GM12878 (cell line): Measurements from ENCODE around the gene STEAP2. TPM values are rescaled to one million over a fixed set of nuclear protein-coding genes. Genes with fewer than 3 reads are reported as not detected.

Experiments used
- IKZF2 ChIP-seq, 2 experiments: fragments of 450-650 bp; IDR thresholded peaks; 2 replicates each; pipeline ENCODE4 v1.6.1; 2017; ENCODE audit warnings: mild to moderate bottlenecking in 2 of 2, moderate library complexity in 2 of 2
- IRF4 ChIP-seq: IDR thresholded peaks from 2 replicates; pipeline ENCODE4 v1.6.1; 2011; ENCODE audit warnings: low read depth, low read length
- KAT2A ChIP-seq: conservative IDR thresholded peaks from 2 replicates; pipeline ENCODE4 v1.6.1; 2011; ENCODE audit warnings: low read depth, low read length; ENCODE audit not compliant: control insufficient read depth
- RB1 ChIP-seq: fragments of 450-650 bp; formaldehyde crosslinking; IDR thresholded peaks from 2 replicates; pipeline ENCODE4 v1.6.1; 2017; ENCODE audit warnings: mild to moderate bottlenecking, borderline replicate concordance
- RBBP5 ChIP-seq: fragments of 200-600 bp; sonication (generic); conservative IDR thresholded peaks from 2 replicates; pipeline ENCODE4 v1.6.1; 2016
- SUZ12 ChIP-seq: fragments of 200-600 bp; sonication (generic); IDR thresholded peaks from one replicate; pipeline ENCODE4 v1.6.1; 2018; ENCODE audit warnings: antibody characterized with exemption, mild to moderate bottlenecking; ENCODE audit not compliant: unreplicated experiment
- ZBTB40 ChIP-seq: fragments of 450-650 bp; IDR thresholded peaks from 2 replicates; pipeline ENCODE4 v1.6.1; 2016; ENCODE audit warnings: mild to moderate bottlenecking, moderate library complexity, borderline replicate concordance
- polyA plus RNA-seq, 11 experiments: library from polyadenylated mRNA; depleted of rRNA in 4 of 11; unstranded in 6 of 11; stranded (reverse) in 5 of 11; fragments of >200 nt; fragmentation: Nextera tagmentation in 4 of 11; fragmentation: Illumina TruSeq in 1 of 11; extraction: Ambion mirVana in 4 of 11; extraction: Trizol in 1 of 11; gene quantifications; 1 replicate in 1 of 11; 2 replicates in 10 of 11; pipeline versions ENCODE4 v1.2.1 to v1.2.3, GENCODE V29; 2011 to 2016; ENCODE audit warnings: inconsistent platforms in 2 of 11, missing spikeins in 2 of 11, low read depth in 1 of 11
- total RNA-seq, 4 experiments: library from RNA; depleted of rRNA in 3 of 4; stranded (reverse); fragments of >200 nt in 3 of 4; fragmentation: Illumina TruSeq in 1 of 4; extraction: Trizol in 1 of 4; gene quantifications; 2 replicates each; pipeline versions ENCODE4 v1.2.1 to v1.2.3, GENCODE V29; 2013 to 2021
- TF ChIP-seq, protein P1 (sequence below): fragments of 150-350 bp; IDR thresholded peaks from 2 replicates; pipeline ENCODE4 v1.6.1; 2016; ENCODE audit warnings: low read depth, low read length
- TF ChIP-seq, protein P2 (sequence below): fragments of 450-650 bp; IDR thresholded peaks from 2 replicates; pipeline ENCODE4 v1.6.1; 2017; ENCODE audit warnings: low read depth, mild to moderate bottlenecking, moderate library complexity

STEAP2 gene
- total and polyA plus RNA-seq, 10 of the 15 experiments (the other 5 are each of a cell fraction or from before 2014, with no cell fraction given) = 0.64 to 17.6 (median 1.8) TPM

DNA sequence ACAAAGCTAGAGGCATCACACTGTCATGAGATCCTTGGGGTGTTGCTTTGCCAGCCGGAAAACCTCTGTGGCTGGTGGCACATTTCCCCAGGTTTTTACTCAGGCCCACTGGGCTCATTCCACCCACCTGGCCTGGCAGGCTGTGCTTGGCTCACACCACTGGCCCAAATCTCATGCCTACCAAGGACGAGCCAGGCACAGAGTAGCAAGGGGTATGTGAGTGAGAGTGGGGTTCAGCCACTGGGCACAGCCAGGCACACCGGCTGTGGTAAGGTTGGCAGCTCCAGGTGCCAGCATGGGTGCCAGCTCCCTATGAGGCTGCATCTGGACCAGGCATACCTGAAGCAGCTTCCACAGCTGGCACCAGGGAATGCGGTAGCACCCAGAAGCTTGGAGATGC is 35.9 kb upstream of the STEAP2 start (continued):
- TF ChIP-seq IKZF2 (IDR thresholded peaks at IDR 0.05) (no peak), IRF4 (no peak), SUZ12 (no peak), RB1 (no peak), ZBTB40 (no peak), RBBP5 (no peak), KAT2A (no peak)
- TF ChIP-seq, protein P1, sequence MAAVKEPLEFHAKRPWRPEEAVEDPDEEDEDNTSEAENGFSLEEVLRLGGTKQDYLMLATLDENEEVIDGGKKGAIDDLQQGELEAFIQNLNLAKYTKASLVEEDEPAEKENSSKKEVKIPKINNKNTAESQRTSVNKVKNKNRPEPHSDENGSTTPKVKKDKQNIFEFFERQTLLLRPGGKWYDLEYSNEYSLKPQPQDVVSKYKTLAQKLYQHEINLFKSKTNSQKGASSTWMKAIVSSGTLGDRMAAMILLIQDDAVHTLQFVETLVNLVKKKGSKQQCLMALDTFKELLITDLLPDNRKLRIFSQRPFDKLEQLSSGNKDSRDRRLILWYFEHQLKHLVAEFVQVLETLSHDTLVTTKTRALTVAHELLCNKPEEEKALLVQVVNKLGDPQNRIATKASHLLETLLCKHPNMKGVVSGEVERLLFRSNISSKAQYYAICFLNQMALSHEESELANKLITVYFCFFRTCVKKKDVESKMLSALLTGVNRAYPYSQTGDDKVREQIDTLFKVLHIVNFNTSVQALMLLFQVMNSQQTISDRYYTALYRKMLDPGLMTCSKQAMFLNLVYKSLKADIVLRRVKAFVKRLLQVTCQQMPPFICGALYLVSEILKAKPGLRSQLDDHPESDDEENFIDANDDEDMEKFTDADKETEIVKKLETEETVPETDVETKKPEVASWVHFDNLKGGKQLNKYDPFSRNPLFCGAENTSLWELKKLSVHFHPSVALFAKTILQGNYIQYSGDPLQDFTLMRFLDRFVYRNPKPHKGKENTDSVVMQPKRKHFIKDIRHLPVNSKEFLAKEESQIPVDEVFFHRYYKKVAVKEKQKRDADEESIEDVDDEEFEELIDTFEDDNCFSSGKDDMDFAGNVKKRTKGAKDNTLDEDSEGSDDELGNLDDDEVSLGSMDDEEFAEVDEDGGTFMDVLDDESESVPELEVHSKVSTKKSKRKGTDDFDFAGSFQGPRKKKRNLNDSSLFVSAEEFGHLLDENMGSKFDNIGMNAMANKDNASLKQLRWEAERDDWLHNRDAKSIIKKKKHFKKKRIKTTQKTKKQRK = no peak
- TF ChIP-seq, protein P2, sequence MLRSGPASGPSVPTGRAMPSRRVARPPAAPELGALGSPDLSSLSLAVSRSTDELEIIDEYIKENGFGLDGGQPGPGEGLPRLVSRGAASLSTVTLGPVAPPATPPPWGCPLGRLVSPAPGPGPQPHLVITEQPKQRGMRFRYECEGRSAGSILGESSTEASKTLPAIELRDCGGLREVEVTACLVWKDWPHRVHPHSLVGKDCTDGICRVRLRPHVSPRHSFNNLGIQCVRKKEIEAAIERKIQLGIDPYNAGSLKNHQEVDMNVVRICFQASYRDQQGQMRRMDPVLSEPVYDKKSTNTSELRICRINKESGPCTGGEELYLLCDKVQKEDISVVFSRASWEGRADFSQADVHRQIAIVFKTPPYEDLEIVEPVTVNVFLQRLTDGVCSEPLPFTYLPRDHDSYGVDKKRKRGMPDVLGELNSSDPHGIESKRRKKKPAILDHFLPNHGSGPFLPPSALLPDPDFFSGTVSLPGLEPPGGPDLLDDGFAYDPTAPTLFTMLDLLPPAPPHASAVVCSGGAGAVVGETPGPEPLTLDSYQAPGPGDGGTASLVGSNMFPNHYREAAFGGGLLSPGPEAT = no peak
- TF ChIP-seq, all 136 proteins: peak for 0
